Measurements from ENCODE around the gene LZTFL1.

Gene LZTFL1

GRCh38 chr3:45832699-45833098 lies 9.2 kb downstream of the LZTFL1 start:
- TF ChIP-seq CTCF (IDR thresholded peaks at IDR 0.05; ENCODE audit: low read depth, low read length, missing control alignments): peak; percentile 31
- no peak for DNase-seq (ENCODE audit: low read depth)
- no peak overlapping the region for H3K4me3 ChIP-seq (ENCODE audit: low read depth, low read length)
- in situ Hi-C loops (cut with HindIII; ENCODE audit: low sequenced_read_pairs): no loop called here

- in situ Hi-C loops (cut with HindIII; ENCODE audit: low sequenced_read_pairs): no loop called here
- no peak for DNase-seq (ENCODE audit: low read depth)
- TF ChIP-seq CTCF (IDR thresholded peaks at IDR 0.05; ENCODE audit: low read depth, low read length, missing control alignments): no peak
- H3K4me3 ChIP-seq (ENCODE audit: low read depth, low read length): no peak overlapping the region
These were observed 11.8 kb downstream of the LZTFL1 start for GRCh38 chr3:45830121-45830520.

GRCh38 chr3:45826908-45827307 lies 15.0 kb downstream of the LZTFL1 start:
- no peak for TF ChIP-seq CTCF (IDR thresholded peaks at IDR 0.05; ENCODE audit: low read depth, low read length, missing control alignments)
- no peak overlapping the region for H3K4me3 ChIP-seq (ENCODE audit: low read depth, low read length)
- no peak for DNase-seq (ENCODE audit: low read depth)
- in situ Hi-C loops (cut with HindIII; ENCODE audit: low sequenced_read_pairs): no loop called here

- in situ Hi-C loops (cut with HindIII; ENCODE audit: low sequenced_read_pairs): no loop called here
These were observed 15.6 kb downstream of the LZTFL1 start for GRCh38 chr3:45826321-45826720.

GRCh38 chr3:45821127-45821526 lies 20.8 kb downstream of the LZTFL1 start:
- no peak overlapping the region for H3K4me3 ChIP-seq (ENCODE audit: low read depth, low read length)
- in situ Hi-C loops (cut with HindIII; ENCODE audit: low sequenced_read_pairs): no loop called here
- TF ChIP-seq CTCF (IDR thresholded peaks at IDR 0.05; ENCODE audit: low read depth, low read length, missing control alignments): no peak
- no peak for DNase-seq (ENCODE audit: low read depth)

More at GRCh38 chr3:45826321-45826720, 15.6 kb downstream of the LZTFL1 start:
- TF ChIP-seq CTCF (IDR thresholded peaks at IDR 0.05; ENCODE audit: low read depth, low read length, missing control alignments): no peak
- H3K4me3 ChIP-seq (ENCODE audit: low read depth, low read length): no peak overlapping the region
- no peak for DNase-seq (ENCODE audit: low read depth)

- no peak for DNase-seq (ENCODE audit: low read depth)
- in situ Hi-C loops (cut with HindIII; ENCODE audit: low sequenced_read_pairs): no loop called here
- no peak for TF ChIP-seq CTCF (IDR thresholded peaks at IDR 0.05; ENCODE audit: low read depth, low read length, missing control alignments)
- H3K4me3 ChIP-seq (ENCODE audit: low read depth, low read length): no peak overlapping the region
These were observed 22.4 kb downstream of the LZTFL1 start for GRCh38 chr3:45819543-45819942.

Measured in astrocyte of the cerebellum (primary cell).